ENCODE data around the gene PAPSS2. TPM values are rescaled to one million over a fixed set of nuclear protein-coding genes. Genes with fewer than 3 reads are reported as not detected.

PAPSS2 gene
- total RNA-seq, 1 experiment from 2014 or later, result 14.6 TPM

GRCh38 chr10:87652261-87652660 is 7.4 kb upstream of the PAPSS2 start:
- no peak for TF ChIP-seq EZH2 (IDR thresholded peaks at IDR 0.05)
- no peak for TF ChIP-seq SRF (IDR thresholded peaks at IDR 0.05; ENCODE audit: low read depth)
- TF ChIP-seq POLR2AphosphoS5 (IDR thresholded peaks at IDR 0.05; ENCODE audit: low read depth, low read length), result no peak
- no peaks in the 10 kb centered on the region for H3K27me3 ChIP-seq (ENCODE audit: insufficient read depth, low read length)
- no peaks in the 10 kb centered on the region for H3K9me3 ChIP-seq (ENCODE audit: control insufficient read depth in 1 of 2, insufficient read depth in 1 of 2, low read depth in 1 of 2, low read length in 2 of 2)
- CTCF ChIA-PET, result no interaction called here
- intact Hi-C loops (cut with micrococcal nuclease), result loop anchor here (10.0 kb wide), 1 partner anchor 903 kb away; no protein-coding TSS in a partner anchor
- H3K9me2 ChIP-seq (ENCODE audit: insufficient read depth), result no peaks in the 10 kb centered on the region
- ATAC-seq (no peak), DNase-seq (ENCODE audit: low read depth, low spot score) (no peak)
- H3K4me3 ChIP-seq (replicated peaks in 1 of 2; ENCODE audit: low read depth in 1 of 2, low read length in 2 of 2), result no peak overlapping the region
- no peaks in the 10 kb centered on the region for H4K20me1 ChIP-seq (ENCODE audit: insufficient read depth)
- H3K4me1 ChIP-seq (ENCODE audit: control insufficient read depth in 1 of 2, insufficient read depth in 2 of 2, low read length in 2 of 2), result peaks cover 0 to 2% of the 10 kb centered on the region in 2 experiments; a peak in 2 of 4 replicates
- no peak overlapping the region for H3K27ac ChIP-seq (ENCODE audit: low read depth, low read length)
- BruUV-seq (replicated peaks), result no TSS peak
- H3K9ac ChIP-seq (ENCODE audit: low read length), result no peak overlapping the region
- H2AFZ ChIP-seq (ENCODE audit: low read depth, low read length, poor library complexity, severe bottlenecking), result no peak overlapping the region
- no peak overlapping the region for H3K4me2 ChIP-seq (ENCODE audit: low read length)
- no peaks in the 10 kb centered on the region for H3K79me2 ChIP-seq (ENCODE audit: insufficient read depth, low read length)
- RAD21 ChIA-PET (ENCODE audit: low non-redundant PET in 1 of 2, low total read pairs in 2 of 2, uncharacterized antibody in 2 of 2, unreplicated experiment in 2 of 2), result no interaction called here
- POLR2A ChIA-PET, result no interaction called here
- no peaks in the 10 kb centered on the region for H3K36me3 ChIP-seq (ENCODE audit: control insufficient read depth in 1 of 2, insufficient read depth in 2 of 2, low read length in 2 of 2)

GRCh38 chr10:87654212-87654611 is 5.5 kb upstream of the PAPSS2 start:
- no TSS peak for BruUV-seq (replicated peaks)
- DNase-seq (ENCODE audit: low read depth, low spot score), result no peak
- no peaks in the 10 kb centered on the region for H3K36me3 ChIP-seq (ENCODE audit: control insufficient read depth in 1 of 2, insufficient read depth in 2 of 2, low read length in 2 of 2)
- no peaks in the 10 kb centered on the region for H3K27me3 ChIP-seq (ENCODE audit: insufficient read depth, low read length)
- intact Hi-C loops (cut with micrococcal nuclease), result loop anchor here (10.0 kb wide), 1 partner anchor 901 kb away; no protein-coding TSS in a partner anchor
- H3K4me2 ChIP-seq (ENCODE audit: low read length), result no peak overlapping the region
- no peak overlapping the region for H3K27ac ChIP-seq (ENCODE audit: low read depth, low read length)
- H3K4me1 ChIP-seq (ENCODE audit: control insufficient read depth in 1 of 2, insufficient read depth in 2 of 2, low read length in 2 of 2), result peaks cover 2 to 17% of the 10 kb centered on the region in 2 experiments; a peak in 3 of 4 replicates
- no peaks in the 10 kb centered on the region for H4K20me1 ChIP-seq (ENCODE audit: insufficient read depth)
- no peaks in the 10 kb centered on the region for H3K9me2 ChIP-seq (ENCODE audit: insufficient read depth)
- H3K9me3 ChIP-seq (ENCODE audit: control insufficient read depth in 1 of 2, insufficient read depth in 1 of 2, low read depth in 1 of 2, low read length in 2 of 2), result no peaks in the 10 kb centered on the region
- ATAC-seq, result no peak
- ChIA-PET RAD21 (ENCODE audit: low non-redundant PET in 1 of 2, low total read pairs in 2 of 2, uncharacterized antibody in 2 of 2, unreplicated experiment in 2 of 2) (no interaction called here), POLR2A (no interaction called here), CTCF (no interaction called here)
- no peak overlapping the region for H3K9ac ChIP-seq (ENCODE audit: low read length)
- no peak overlapping the region for H2AFZ ChIP-seq (ENCODE audit: low read depth, low read length, poor library complexity, severe bottlenecking)
- no peak overlapping the region for H3K4me3 ChIP-seq (replicated peaks in 1 of 2; ENCODE audit: low read depth in 1 of 2, low read length in 2 of 2)
- no peaks in the 10 kb centered on the region for H3K79me2 ChIP-seq (ENCODE audit: insufficient read depth, low read length)
- TF ChIP-seq CTCF (IDR thresholded peaks at IDR 0.05 in 2 of 3, conservative IDR thresholded peaks at IDR 0.05 in 1 of 3; ENCODE audit: borderline replicate concordance in 1 of 3, insufficient read depth in 1 of 3, low read depth in 2 of 3, low read length in 2 of 3) (no peak), JUND (IDR thresholded peaks at IDR 0.05) (no peak), ATF3 (IDR thresholded peaks at IDR 0.05) (no peak), CEBPB (IDR thresholded peaks at IDR 0.05; ENCODE audit: low read depth) (no peak), REST (IDR thresholded peaks at IDR 0.05; ENCODE audit: low read depth) (no peak), POLR2AphosphoS5 (IDR thresholded peaks at IDR 0.05; ENCODE audit: low read depth, low read length) (no peak), SRF (IDR thresholded peaks at IDR 0.05; ENCODE audit: low read depth) (no peak), ELF1 (IDR thresholded peaks at IDR 0.05; ENCODE audit: borderline replicate concordance, low read depth) (no peak), YY1 (IDR thresholded peaks at IDR 0.05; ENCODE audit: extremely low read depth, insufficient replicate concordance, low read depth, low read length) (no peak), ZBTB33 (IDR thresholded peaks at IDR 0.05; ENCODE audit: extremely low read depth, insufficient replicate concordance, low read length) (no peak), CBX3 (IDR thresholded peaks at IDR 0.05; ENCODE audit: low read depth) (no peak)
